Activated naive CD8-positive, alpha-beta T cell treated with anti-CD3 and anti-CD28 coated beads, Interleukin-2, amount 50 U/mL, for 16 hours (primary cell): ENCODE data around the gene PTPRQ.

Experiments
- DNase-seq: peaks from one replicate; pipeline ENCODE4 v3.0.0-alpha.2; 2020; ENCODE audit warnings: low read depth, low spot score

Gene PTPRQ

GRCh38 chr12:80556566-80556965 lies 112.5 kb downstream of the PTPRQ start:
- DNase-seq: no peak

DNA sequence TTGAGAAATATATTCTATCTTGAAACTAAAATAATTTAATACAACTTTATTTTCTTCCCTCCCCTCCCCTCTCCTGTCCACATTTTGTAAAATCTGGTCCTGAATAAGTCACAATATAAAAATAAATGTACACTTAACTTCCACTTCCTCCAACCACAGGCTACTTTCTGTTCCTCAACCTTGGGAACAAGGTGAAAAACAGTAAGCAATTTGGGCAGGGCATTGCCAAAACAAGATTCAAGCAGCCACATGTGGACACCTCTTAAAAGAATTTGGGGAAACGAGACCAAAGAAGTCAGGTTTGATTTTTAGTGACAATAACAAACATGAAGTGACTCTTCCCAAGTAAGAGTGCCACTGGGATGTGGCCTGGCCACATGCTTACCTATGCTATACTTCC lies 115.7 kb downstream of the PTPRQ start:
- DNase-seq: no peak

DNA sequence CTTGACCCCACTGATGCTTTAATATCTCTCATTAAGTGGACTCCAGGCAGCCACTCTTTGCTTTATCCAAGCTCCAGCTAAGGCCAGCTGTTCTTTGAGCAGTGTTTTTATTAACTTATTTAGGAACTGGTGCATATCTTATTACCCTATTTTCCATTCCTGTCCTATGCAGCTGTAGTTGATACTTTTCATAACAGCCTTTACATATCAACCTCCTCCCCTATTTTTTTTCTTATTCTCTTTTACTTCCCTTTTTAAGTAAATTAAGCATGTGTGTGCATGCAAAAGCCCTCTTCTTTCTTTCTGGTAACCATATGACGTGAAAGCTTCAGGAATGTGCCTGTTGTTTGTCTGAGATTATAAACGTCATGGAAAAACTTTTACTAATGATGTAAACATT lies 121.2 kb downstream of the PTPRQ start:
- DNase-seq: no peak

- no peak for DNase-seq
These were observed 123.4 kb downstream of the PTPRQ start for GRCh38 chr12:80567401-80567800.

DNA sequence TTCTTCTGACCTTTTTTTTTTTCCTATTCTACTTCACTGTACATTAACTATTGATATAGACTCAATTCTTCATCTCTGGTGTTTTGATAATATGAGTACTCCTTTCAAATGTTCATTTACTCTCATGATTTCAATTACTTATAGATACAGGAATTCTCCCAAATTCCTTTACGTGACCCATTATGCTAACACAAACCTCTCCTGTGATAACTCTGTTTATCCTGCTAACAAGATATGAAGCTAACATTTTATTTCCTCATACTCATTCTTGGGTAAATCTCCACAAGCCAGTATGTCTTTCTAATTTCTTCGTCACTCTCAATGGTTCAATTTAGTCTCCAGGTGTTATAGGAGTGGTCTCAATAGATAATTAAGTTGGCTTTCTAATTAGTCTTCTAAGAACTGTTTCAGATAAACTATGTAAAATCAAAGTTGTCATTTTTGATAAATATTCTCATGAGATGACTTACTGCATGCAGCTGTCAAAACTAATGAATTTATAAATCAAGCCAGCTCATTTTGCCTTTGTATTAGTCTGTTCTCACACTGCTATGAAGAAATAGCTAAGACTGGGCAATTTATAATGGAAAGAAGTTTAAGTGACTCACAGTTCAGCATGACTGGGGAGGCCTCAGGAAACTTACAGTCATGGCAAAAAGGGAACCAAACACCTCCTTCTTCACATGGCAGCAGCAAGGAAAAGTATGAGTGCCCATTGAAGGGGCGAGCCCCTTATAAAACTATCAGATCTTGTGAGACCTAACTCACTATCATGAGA lies 132.8 kb downstream of the PTPRQ start:
- DNase-seq: no peak

- DNase-seq: no peak
These were observed 136.2 kb downstream of the PTPRQ start for GRCh38 chr12:80580254-80580653.

GRCh38 chr12:80581783-80582182 lies 137.7 kb downstream of the PTPRQ start:
- no peak for DNase-seq

GRCh38 chr12:80582431-80582830 lies 138.4 kb downstream of the PTPRQ start:
- no peak for DNase-seq

DNA sequence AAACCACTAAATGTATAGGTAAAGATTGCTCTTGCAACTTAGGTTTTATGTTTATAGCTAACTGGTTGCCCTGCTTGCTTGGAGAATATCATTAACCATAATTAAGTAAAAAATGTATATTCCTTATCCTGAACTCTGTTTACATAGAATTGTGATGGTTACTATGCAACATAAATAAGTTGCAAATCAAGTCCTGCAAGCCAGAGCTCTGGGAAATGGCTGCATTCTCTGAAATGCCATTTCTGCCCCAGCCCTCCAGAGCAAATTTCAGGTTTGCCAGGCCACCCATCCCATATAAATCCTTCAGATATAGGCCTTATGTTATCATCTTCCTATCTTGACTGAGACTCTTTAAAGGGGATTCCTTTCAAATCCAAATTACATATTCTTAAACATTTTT lies 145.0 kb downstream of the PTPRQ start:
- DNase-seq: no peak

- no peak for DNase-seq
These were observed 146.1 kb downstream of the PTPRQ start for GRCh38 chr12:80590085-80590484.

DNA sequence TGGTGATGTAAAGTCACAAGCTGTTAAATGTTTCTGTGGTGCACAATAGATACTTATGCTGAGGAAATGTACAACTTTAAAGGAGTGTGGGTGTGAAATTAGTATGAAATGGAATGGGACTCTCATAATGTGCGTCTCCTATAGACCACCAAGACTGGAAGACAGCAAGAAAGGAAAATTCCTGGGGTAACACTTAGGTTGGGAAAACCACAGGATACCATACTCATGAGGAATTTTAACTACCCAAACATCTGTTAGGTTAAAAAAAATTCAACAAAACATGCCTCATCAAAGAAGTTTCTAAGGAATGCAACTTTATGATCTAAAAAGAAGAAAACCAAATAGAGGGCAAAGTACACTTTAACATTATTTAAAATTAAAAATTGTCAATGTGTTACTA lies 149.7 kb downstream of the PTPRQ start:
- DNase-seq: no peak

DNA sequence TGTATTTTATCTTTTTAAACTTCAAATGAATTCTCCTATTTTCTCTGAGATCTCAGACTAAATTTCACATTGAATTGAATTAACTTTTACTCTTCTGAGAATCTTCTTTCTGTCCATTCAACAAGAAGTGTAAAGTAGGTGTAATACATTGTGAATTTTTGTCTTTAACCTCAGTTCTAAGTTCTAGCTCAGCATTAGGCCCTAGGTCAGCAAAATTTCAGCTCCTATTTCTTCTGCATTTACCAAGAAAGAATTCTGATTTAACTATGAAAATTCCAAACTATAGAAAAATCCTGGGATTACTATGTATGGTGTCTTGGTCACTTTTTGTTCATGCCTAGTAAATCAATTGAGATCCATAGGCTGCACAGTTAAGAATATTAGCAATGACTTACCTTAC lies 152.5 kb downstream of the PTPRQ start:
- DNase-seq: no peak

- DNase-seq: no peak
These were observed 154.1 kb downstream of the PTPRQ start for GRCh38 chr12:80598004-80598606.

DNA sequence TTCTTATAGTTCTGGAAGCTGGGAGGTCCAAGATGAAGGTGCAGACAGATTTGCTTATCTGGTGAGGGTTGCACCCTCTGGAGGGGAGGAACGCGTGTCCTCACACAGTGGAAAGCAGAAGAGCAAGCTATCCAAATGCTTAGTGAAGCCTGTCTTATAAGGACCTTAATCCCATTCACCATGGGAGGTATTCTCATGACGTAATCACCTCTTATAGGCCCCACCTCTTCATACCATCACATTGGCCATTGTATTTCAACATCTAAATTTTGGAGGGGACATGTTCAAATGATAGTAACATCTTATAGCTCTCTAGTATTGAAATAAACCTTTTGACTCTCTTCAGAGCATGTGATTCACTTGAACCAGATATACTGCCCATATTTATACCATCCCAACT lies 158.4 kb downstream of the PTPRQ start:
- no peak for DNase-seq

GRCh38 chr12:80607361-80608135 lies 163.5 kb downstream of the PTPRQ start:
- no peak for DNase-seq

DNA sequence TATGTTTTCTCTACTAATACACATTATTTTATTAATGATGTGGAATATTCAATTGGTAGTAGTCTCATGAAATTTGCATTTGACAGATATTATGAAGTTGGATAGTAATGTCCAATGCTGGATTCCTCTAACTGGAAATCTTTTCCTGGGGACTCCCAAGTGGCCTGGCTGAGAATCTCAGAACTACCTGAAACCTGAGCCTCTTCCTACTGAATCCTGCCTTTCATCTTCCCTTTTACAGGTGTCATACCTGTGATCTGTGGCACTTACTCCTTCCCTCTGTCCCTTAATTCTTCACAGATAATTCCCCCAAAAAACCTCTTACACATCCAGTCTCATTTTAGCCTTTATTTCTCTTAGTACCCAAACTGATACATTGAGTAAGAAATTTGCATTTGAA lies 173.7 kb downstream of the PTPRQ start:
- DNase-seq: no peak

DNA sequence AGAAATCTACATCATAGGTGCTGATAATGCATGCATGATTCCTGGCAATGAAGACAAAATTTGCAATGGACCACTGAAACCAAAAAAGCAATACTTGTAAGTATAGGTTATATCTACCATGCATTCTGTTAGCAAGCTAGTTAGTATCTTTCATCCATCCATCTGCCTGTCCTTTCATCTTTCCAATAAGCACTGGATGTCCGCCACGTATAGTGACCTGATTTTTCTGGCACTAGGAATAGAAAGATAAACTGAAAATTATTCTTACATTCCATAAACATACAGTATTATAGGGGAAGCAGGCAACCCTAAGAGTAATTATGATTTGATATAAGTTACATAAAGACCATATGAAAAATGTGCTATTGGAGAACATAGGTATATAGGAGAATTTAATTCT lies 176.2 kb downstream of the PTPRQ start:
- no peak for DNase-seq

DNA sequence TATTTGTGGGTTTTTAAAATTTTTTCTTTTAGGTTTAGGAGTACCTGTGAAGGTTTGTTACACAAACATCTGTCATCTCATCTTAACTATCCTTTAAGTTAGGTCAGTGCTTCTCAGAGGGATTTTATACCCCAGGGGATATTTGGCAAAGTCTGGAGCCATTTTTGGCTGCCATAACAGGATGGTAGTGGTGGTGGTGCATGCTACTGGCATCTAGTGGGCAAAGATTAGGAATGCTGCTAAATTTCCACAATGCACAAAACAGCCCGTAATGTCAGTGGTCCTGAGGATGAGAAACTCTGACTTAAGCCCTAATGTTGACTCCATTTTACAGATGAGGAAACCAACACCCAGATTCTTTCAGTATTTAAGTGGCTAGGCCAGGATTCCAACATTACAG lies 178.2 kb downstream of the PTPRQ start:
- DNase-seq: no peak

GRCh38 chr12:80625051-80625450 lies 181.0 kb downstream of the PTPRQ start:
- DNase-seq: no peak

DNA sequence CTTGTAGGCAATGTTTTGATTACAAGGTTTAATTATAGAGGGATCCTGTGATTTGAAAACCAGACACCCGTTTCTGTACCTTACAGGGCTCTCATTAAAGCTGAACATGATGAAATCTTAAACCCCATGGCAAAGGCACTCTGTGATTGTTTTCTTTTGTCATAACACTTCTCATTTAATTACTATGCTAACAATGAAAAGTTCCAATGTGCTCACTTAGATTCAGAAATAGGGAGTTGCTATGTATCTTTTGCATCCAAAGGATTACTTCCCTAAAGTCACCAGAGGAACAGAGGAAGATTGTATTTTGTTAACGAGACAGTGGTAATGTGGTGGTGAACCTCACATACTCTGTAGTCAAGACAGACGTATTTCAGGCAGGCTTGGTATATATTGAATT lies 181.9 kb downstream of the PTPRQ start:
- DNase-seq: no peak

- no peak for DNase-seq
These were observed 183.7 kb downstream of the PTPRQ start for GRCh38 chr12:80627782-80628181.

DNA sequence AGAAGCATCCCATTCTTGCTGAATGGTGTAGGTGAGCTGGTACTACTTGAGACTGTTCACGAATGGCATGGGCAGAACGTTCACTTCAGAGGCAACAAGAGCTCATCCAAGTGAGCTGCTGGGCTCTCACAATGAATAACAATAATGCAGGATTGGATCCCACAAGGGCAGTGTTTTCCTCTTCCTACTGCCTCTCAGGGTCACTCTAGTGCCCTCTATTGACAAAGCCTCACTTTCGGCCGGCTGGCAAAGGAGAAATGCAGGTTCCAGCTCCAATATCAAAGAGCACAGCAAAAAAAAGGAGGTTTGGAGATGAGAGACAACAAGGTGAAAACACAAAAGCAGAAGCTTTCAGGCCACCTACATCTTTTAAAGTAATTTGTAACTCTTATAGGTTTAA lies 188.8 kb downstream of the PTPRQ start:
- DNase-seq: no peak

DNA sequence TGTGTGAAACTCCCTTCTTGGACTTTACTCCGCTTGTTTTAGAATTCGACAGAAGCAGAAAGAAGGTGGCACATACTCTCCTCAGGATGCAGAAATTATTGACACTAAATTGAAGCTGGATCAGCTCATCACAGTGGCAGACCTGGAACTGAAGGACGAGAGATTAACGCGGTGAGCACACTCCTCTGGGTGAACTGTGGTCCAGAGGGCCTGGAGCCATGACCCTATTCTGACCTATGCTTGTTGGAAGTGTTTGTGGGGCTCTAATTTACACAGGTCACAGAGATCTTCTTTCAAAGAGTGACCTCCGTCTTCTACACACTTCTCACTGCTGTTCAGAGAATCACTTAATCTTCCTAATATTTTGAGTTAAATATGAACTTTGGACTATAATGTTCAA lies 190.9 kb downstream of the PTPRQ start:
- no peak for DNase-seq
